ENCODE results near the gene SLC23A2.

- TF ChIP-seq, protein P1, sequence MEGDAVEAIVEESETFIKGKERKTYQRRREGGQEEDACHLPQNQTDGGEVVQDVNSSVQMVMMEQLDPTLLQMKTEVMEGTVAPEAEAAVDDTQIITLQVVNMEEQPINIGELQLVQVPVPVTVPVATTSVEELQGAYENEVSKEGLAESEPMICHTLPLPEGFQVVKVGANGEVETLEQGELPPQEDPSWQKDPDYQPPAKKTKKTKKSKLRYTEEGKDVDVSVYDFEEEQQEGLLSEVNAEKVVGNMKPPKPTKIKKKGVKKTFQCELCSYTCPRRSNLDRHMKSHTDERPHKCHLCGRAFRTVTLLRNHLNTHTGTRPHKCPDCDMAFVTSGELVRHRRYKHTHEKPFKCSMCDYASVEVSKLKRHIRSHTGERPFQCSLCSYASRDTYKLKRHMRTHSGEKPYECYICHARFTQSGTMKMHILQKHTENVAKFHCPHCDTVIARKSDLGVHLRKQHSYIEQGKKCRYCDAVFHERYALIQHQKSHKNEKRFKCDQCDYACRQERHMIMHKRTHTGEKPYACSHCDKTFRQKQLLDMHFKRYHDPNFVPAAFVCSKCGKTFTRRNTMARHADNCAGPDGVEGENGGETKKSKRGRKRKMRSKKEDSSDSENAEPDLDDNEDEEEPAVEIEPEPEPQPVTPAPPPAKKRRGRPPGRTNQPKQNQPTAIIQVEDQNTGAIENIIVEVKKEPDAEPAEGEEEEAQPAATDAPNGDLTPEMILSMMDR (IDR thresholded peaks at IDR 0.05), result no peak
- TF ChIP-seq POLR2AphosphoS5 (IDR thresholded peaks at IDR 0.05) (no peak), POLR2A (IDR thresholded peaks at IDR 0.05) (no peak)
These were observed 54.3 kb downstream of the SLC23A2 start for GRCh38 chr20:4946986-4947385.

All from prostate gland (tissue), 2 donors.